SK-N-SH treated with all-trans-retinoic acid at 6 μM for 48 hours (cell line): ENCODE data around the gene PRAF2.

Experiments used
- ATAC-seq: fragments of 200-7000 bp; cut with Tn5 transposase; 3 replicates; pipeline ENCODE4 v1.9.1; 2020; ENCODE audit warnings: mild to moderate bottlenecking, moderate library complexity
- ARNTL ChIP-seq: fragments of 450-650 bp; formaldehyde crosslinking; IDR thresholded peaks from 2 replicates; pipeline ENCODE4 v1.5.0; 2020; ENCODE audit warnings: low read depth, mild to moderate bottlenecking, moderate library complexity, borderline replicate concordance
- BACH2 ChIP-seq: fragments of 250-450 bp; sonication (Bioruptor Pico); IDR thresholded peaks from 2 replicates; pipeline ENCODE4 v1.9.0; 2021; ENCODE audit warnings: mild to moderate bottlenecking, borderline replicate concordance
- CSDC2 ChIP-seq: fragments of 250-450 bp; sonication (Bioruptor Pico); IDR thresholded peaks from 2 replicates; pipeline ENCODE4 v1.5.0; 2020; ENCODE audit warnings: mild to moderate bottlenecking, moderate library complexity
- CSRNP3 ChIP-seq: fragments of 250-450 bp; sonication (Bioruptor Pico); IDR thresholded peaks from 2 replicates; pipeline ENCODE4 v1.5.1; 2021; ENCODE audit warnings: mild to moderate bottlenecking, moderate library complexity
- ESRRG ChIP-seq: fragments of 250-450 bp; sonication (Bioruptor Pico); IDR thresholded peaks from 2 replicates; pipeline ENCODE4 v1.6.1; 2021; ENCODE audit warnings: mild to moderate bottlenecking
- GLIS3 ChIP-seq: fragments of 250-450 bp; sonication (Bioruptor Pico); IDR thresholded peaks from 2 replicates; pipeline ENCODE4 v1.5.0; 2020; ENCODE audit warnings: mild to moderate bottlenecking, moderate library complexity
- ISL1 ChIP-seq: fragments of 250-450 bp; sonication (Bioruptor Pico); IDR thresholded peaks from 2 replicates; pipeline ENCODE4 v2.1.2; 2022; ENCODE audit warnings: mild to moderate bottlenecking, moderate library complexity
- OSR1 ChIP-seq: fragments of 250-450 bp; sonication (Bioruptor Pico); IDR thresholded peaks from 2 replicates; pipeline ENCODE4 v1.8.0; 2022; ENCODE audit warnings: moderate library complexity, mild to moderate bottlenecking, inconsistent platforms
- PATZ1 ChIP-seq: fragments of 250-450 bp; sonication (Bioruptor Pico); IDR thresholded peaks from 2 replicates; pipeline ENCODE4 v1.8.0; 2020; ENCODE audit warnings: mild to moderate bottlenecking, moderate library complexity, borderline replicate concordance
- PPARA ChIP-seq: fragments of 250-450 bp; sonication (Bioruptor Pico); IDR thresholded peaks from 2 replicates; pipeline ENCODE4 v1.5.0; 2020; ENCODE audit warnings: mild to moderate bottlenecking, borderline replicate concordance
- RARB ChIP-seq: fragments of 250-450 bp; sonication (Bioruptor Pico); IDR thresholded peaks from 2 replicates; pipeline ENCODE4 v1.8.0; 2021; ENCODE audit warnings: mild to moderate bottlenecking, moderate library complexity
- SNAI2 ChIP-seq: fragments of 250-450 bp; sonication (Bioruptor Pico); IDR thresholded peaks from 2 replicates; pipeline ENCODE4 v1.5.0; 2020; ENCODE audit warnings: mild to moderate bottlenecking, moderate library complexity
- TOX ChIP-seq: fragments of 250-450 bp; sonication (Bioruptor Pico); IDR thresholded peaks from 2 replicates; pipeline ENCODE4 v1.8.0; 2021; ENCODE audit warnings: mild to moderate bottlenecking, moderate library complexity, borderline replicate concordance
- TSHZ2 ChIP-seq: fragments of 250-450 bp; sonication (Bioruptor Pico); IDR thresholded peaks from 2 replicates; pipeline ENCODE4 v1.5.0; 2020; ENCODE audit warnings: mild to moderate bottlenecking, moderate library complexity
- ZC3H10 ChIP-seq: fragments of 250-450 bp; sonication (Bioruptor Pico); IDR thresholded peaks from 2 replicates; pipeline ENCODE4 v1.5.1; 2021; ENCODE audit warnings: mild to moderate bottlenecking, moderate library complexity
- ZFP3 ChIP-seq: fragments of 250-450 bp; sonication (Bioruptor Pico); IDR thresholded peaks from 2 replicates; pipeline ENCODE4 v1.5.0; 2020; ENCODE audit warnings: mild to moderate bottlenecking, moderate library complexity
- ZNF565 ChIP-seq: fragments of 450-650 bp; formaldehyde crosslinking; conservative IDR thresholded peaks from 2 replicates; pipeline ENCODE4 v1.5.0; 2020; ENCODE audit warnings: low read depth, mild to moderate bottlenecking, moderate library complexity
- ZNF70 ChIP-seq: fragments of 450-650 bp; formaldehyde crosslinking; IDR thresholded peaks from 2 replicates; pipeline ENCODE4 v1.5.0; 2020; ENCODE audit warnings: mild to moderate bottlenecking, moderate library complexity
- ZNF8 ChIP-seq: fragments of 450-650 bp; formaldehyde crosslinking; IDR thresholded peaks from 2 replicates; pipeline ENCODE4 v1.5.0; 2020; ENCODE audit warnings: mild to moderate bottlenecking, moderate library complexity

The PRAF2 gene

GRCh38 chrX:49096419-49096818 lies 22.6 kb upstream of the PRAF2 start:
- no peak for TF ChIP-seq PATZ1
- TF ChIP-seq ZC3H10 (CRISPR knock-in tag), result no peak
- TF ChIP-seq ZFP3 (CRISPR knock-in tag), result no peak
- TF ChIP-seq ARNTL (CRISPR knock-in tag), result no peak
- TF ChIP-seq CSDC2, result no peak
- no peak for TF ChIP-seq ZNF70
- no peak for TF ChIP-seq SNAI2
- no peak for TF ChIP-seq GLIS3 (CRISPR knock-in tag)
- no peak for TF ChIP-seq ESRRG (CRISPR knock-in tag)
- TF ChIP-seq, all 23 proteins: peak for 0
- no peak for ATAC-seq

GRCh38 chrX:49089553-49089952 lies 15.8 kb upstream of the PRAF2 start:
- ATAC-seq, result no peak
- no peak for TF ChIP-seq TOX (CRISPR knock-in tag)
- no peak for TF ChIP-seq TSHZ2
- TF ChIP-seq RARB (CRISPR knock-in tag), result no peak
- TF ChIP-seq OSR1, result no peak
- no peak for TF ChIP-seq ZFP3 (CRISPR knock-in tag)
- no peak for TF ChIP-seq PATZ1
- no peak for TF ChIP-seq CSDC2
- TF ChIP-seq PPARA (CRISPR knock-in tag), result no peak
- no peak for TF ChIP-seq BACH2
- TF ChIP-seq CSRNP3 (CRISPR knock-in tag), result no peak
- no peak for TF ChIP-seq ZNF565 (CRISPR knock-in tag)
- no peak for TF ChIP-seq GLIS3 (CRISPR knock-in tag)
- no peak for TF ChIP-seq ZNF70
- TF ChIP-seq ZC3H10 (CRISPR knock-in tag), result no peak
- no peak for TF ChIP-seq ISL1 (CRISPR knock-in tag)
- no peak for TF ChIP-seq ESRRG (CRISPR knock-in tag)
- TF ChIP-seq ZNF8 (CRISPR knock-in tag), result no peak
- TF ChIP-seq, all 23 proteins: peak for 0

GRCh38 chrX:49082271-49082871 lies 8.6 kb upstream of the PRAF2 start:
- TF ChIP-seq TOX (CRISPR knock-in tag), result no peak
- no peak for TF ChIP-seq OSR1
- TF ChIP-seq ARNTL (CRISPR knock-in tag), result no peak
- TF ChIP-seq TSHZ2, result no peak
- TF ChIP-seq ZC3H10 (CRISPR knock-in tag), result no peak
- no peak for TF ChIP-seq ISL1 (CRISPR knock-in tag)
- TF ChIP-seq PPARA (CRISPR knock-in tag), result no peak
- TF ChIP-seq, all 23 proteins: peak for 0
- no peak for ATAC-seq
